Endodermal cell (in vitro differentiated cells): ENCODE data around the gene RP2. TPM values are rescaled to one million over a fixed set of nuclear protein-coding genes. Genes with fewer than 3 reads are reported as not detected.

Source experiments
- DNase-seq: peaks from one replicate; pipeline ENCODE4 v3.0.0-alpha.2; 2017
- H3K27ac ChIP-seq: 2 replicates; pipeline ENCODE4 v1.5.1; 2013; ENCODE audit warnings: mild to moderate bottlenecking, low read depth, low read length, moderate library complexity
- H3K27me3 ChIP-seq: 2 replicates; pipeline ENCODE4 v1.6.1; 2013; ENCODE audit warnings: mild to moderate bottlenecking, low read length, moderate library complexity; ENCODE audit not compliant: insufficient read depth, control insufficient read depth, poor library complexity, severe bottlenecking
- H3K36me3 ChIP-seq: 2 replicates; pipeline ENCODE4 v1.7.0; 2013; ENCODE audit warnings: mild to moderate bottlenecking, low read length, moderate library complexity; ENCODE audit not compliant: control insufficient read depth, insufficient read depth
- H3K4me1 ChIP-seq: one replicate; pipeline ENCODE4 v1.7.0; 2013; ENCODE audit warnings: low read length; ENCODE audit not compliant: control insufficient read depth, insufficient read depth
- H3K4me3 ChIP-seq: 2 replicates; pipeline ENCODE4 v1.5.1; 2013; ENCODE audit warnings: mild to moderate bottlenecking, low read length, moderate library complexity
- H3K9ac ChIP-seq: 2 replicates; pipeline ENCODE4 v1.6.1; 2013; ENCODE audit warnings: mild to moderate bottlenecking, low read length, moderate library complexity; ENCODE audit not compliant: poor library complexity, severe bottlenecking; ENCODE audit errors: extremely low read depth
- H3K9me3 ChIP-seq: 2 replicates; pipeline ENCODE4 v1.6.1; 2013; ENCODE audit warnings: mild to moderate bottlenecking, low read length, moderate library complexity; ENCODE audit not compliant: control insufficient read depth
- H3K27ac Mint-ChIP-seq: 2 replicates; pipeline ENCODE4 v1.8.0; 2020; ENCODE audit warnings: mixed read lengths
- H3K27me3 Mint-ChIP-seq: 2 replicates; pipeline ENCODE4 v1.8.0; 2021; ENCODE audit warnings: mild to moderate bottlenecking, mixed read lengths; ENCODE audit not compliant: insufficient read depth
- H3K36me3 Mint-ChIP-seq: 2 replicates; pipeline ENCODE4 v1.8.0; 2020; ENCODE audit warnings: low read depth, mixed read lengths
- H3K4me1 Mint-ChIP-seq: 2 replicates; pipeline ENCODE4 v1.8.0; 2020; ENCODE audit warnings: mixed read lengths
- H3K4me3 Mint-ChIP-seq: 2 replicates; pipeline ENCODE4 v1.8.0; 2020; ENCODE audit warnings: mild to moderate bottlenecking, moderate library complexity, mixed read lengths
- H3K9me3 Mint-ChIP-seq: 2 replicates; pipeline ENCODE4 v1.8.0; 2020; ENCODE audit warnings: mild to moderate bottlenecking, mixed read lengths
- WGBS, 2 experiments: methylation state at CpG; one replicate each; pipeline versions ENCODE4 v1.1.5 to v1.1.7; 2013; ENCODE audit warnings: missing lambda C conversion rate in 2 of 2, mixed read lengths in 1 of 2; ENCODE audit not compliant: insufficient coverage in 1 of 2, insufficient read length in 1 of 2; 5-methylcytosine and 5-hydroxymethylcytosine counted together
- total RNA-seq, 2 donors: library from RNA; stranded (reverse); fragmentation: NEBNext Ultra II Directional in 1 of 2; extraction: Animal tissue kit (Norgen Biotek cat#: 25700) in 1 of 2; gene quantifications; 2 replicates in 1 of 2; 3 replicates in 1 of 2; pipeline ENCODE4 v1.2.1, GENCODE V29; 2021
- TF ChIP-seq, protein P1 (sequence below): fragments of 200-600 bp; sonication (generic); conservative IDR thresholded peaks from 2 replicates; pipeline ENCODE4 v1.5.0; 2021; ENCODE audit warnings: antibody characterized with exemption, mild to moderate bottlenecking

RP2 gene
- total RNA-seq, 2 donors from 2014 or later = 11.8 to 12.1 TPM

DNA sequence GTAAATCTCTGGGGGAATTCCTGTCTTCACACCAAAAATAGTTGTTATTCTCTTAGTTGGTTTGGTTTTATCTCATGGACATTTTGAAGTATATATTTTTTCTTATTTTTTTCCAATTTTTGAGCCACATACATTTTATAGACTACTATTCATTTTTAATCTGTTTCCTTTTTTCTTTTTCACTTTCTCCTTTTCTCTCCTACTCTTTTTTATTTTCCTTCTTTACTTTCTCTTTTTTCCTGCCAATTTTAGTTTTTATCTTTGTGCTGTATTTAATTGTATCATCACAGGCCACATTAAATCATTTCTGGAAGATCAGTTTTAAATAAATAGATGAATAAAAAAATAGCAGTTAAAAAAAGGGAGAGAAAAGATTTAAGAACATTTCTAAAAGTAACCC, 61.4 kb downstream of the RP2 start:
- DNase-seq = no peak
- H3K27me3 ChIP-seq = no peaks in the 10 kb centered on the region
- no peaks in the 10 kb centered on the region for H3K9me3 ChIP-seq
- H3K27ac ChIP-seq = no peak overlapping the region
- TF ChIP-seq, protein P1, sequence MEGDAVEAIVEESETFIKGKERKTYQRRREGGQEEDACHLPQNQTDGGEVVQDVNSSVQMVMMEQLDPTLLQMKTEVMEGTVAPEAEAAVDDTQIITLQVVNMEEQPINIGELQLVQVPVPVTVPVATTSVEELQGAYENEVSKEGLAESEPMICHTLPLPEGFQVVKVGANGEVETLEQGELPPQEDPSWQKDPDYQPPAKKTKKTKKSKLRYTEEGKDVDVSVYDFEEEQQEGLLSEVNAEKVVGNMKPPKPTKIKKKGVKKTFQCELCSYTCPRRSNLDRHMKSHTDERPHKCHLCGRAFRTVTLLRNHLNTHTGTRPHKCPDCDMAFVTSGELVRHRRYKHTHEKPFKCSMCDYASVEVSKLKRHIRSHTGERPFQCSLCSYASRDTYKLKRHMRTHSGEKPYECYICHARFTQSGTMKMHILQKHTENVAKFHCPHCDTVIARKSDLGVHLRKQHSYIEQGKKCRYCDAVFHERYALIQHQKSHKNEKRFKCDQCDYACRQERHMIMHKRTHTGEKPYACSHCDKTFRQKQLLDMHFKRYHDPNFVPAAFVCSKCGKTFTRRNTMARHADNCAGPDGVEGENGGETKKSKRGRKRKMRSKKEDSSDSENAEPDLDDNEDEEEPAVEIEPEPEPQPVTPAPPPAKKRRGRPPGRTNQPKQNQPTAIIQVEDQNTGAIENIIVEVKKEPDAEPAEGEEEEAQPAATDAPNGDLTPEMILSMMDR = no peak
- peaks cover 63% of the 10 kb centered on the region for H3K9me3 Mint-ChIP-seq
- no peaks in the 10 kb centered on the region for H3K4me1 ChIP-seq
- no peaks in the 10 kb centered on the region for H3K36me3 Mint-ChIP-seq
- H3K27me3 Mint-ChIP-seq = no peaks in the 10 kb centered on the region
- H3K4me3 ChIP-seq = no peak overlapping the region
- no peak overlapping the region for H3K4me3 Mint-ChIP-seq
- no peaks in the 10 kb centered on the region for H3K36me3 ChIP-seq
- no peak overlapping the region for H3K9ac ChIP-seq
- no peaks in the 10 kb centered on the region for H3K4me1 Mint-ChIP-seq
- H3K27ac Mint-ChIP-seq = no peak overlapping the region

GRCh38 chrX:46903458-46904242, 66.8 kb downstream of the RP2 start:
- no peaks in the 10 kb centered on the region for H3K4me1 Mint-ChIP-seq
- no peaks in the 10 kb centered on the region for H3K27me3 Mint-ChIP-seq
- 0 to 7% methylated on average over 1 to 14 of the region's 14 CpGs for WGBS, 2 experiments
- H3K36me3 Mint-ChIP-seq = no peaks in the 10 kb centered on the region
- peaks cover 50% of the 10 kb centered on the region for H3K9me3 Mint-ChIP-seq
- DNase-seq = peak; percentile 92
- Histone ChIP-seq H3K36me3 (no peaks in the 10 kb centered on the region), H3K9ac (no peak overlapping the region), H3K4me3 (peak overlapping the region; percentile 69), H3K4me1 (no peaks in the 10 kb centered on the region), H3K9me3 (no peaks in the 10 kb centered on the region), H3K27me3 (no peaks in the 10 kb centered on the region), H3K27ac (no peak overlapping the region)
- TF ChIP-seq, protein P1 = peak; percentile 79
- H3K4me3 Mint-ChIP-seq = peak overlapping the region; percentile 42
- no peak overlapping the region for H3K27ac Mint-ChIP-seq

GRCh38 chrX:46904626-46905025, 67.8 kb downstream of the RP2 start:
- TF ChIP-seq, protein P1 = no peak
- H3K27me3 Mint-ChIP-seq = no peaks in the 10 kb centered on the region
- 100% methylated on average over 1 of the region's 2 CpGs; no CpG with 5 or more reads in 1 of the 2 experiments for WGBS, 2 experiments

More at GRCh38 chrX:46904626-46905025, 67.8 kb downstream of the RP2 start:
- Histone ChIP-seq H3K27ac (no peak overlapping the region), H3K9me3 (no peaks in the 10 kb centered on the region), H3K4me3 (no peak overlapping the region), H3K27me3 (no peaks in the 10 kb centered on the region), H3K36me3 (no peaks in the 10 kb centered on the region), H3K4me1 (no peaks in the 10 kb centered on the region), H3K9ac (no peak overlapping the region)
- H3K36me3 Mint-ChIP-seq = no peaks in the 10 kb centered on the region
- H3K9me3 Mint-ChIP-seq = peaks cover 50% of the 10 kb centered on the region
- H3K4me3 Mint-ChIP-seq = no peak overlapping the region
- no peak for DNase-seq
- no peaks in the 10 kb centered on the region for H3K4me1 Mint-ChIP-seq
- H3K27ac Mint-ChIP-seq = no peak overlapping the region
